ENCODE data around the gene DBI.
"Not testable (repeated sequence)": the region's sequence is repeated elsewhere in the genome, so short reads cannot be mapped to it uniquely, and the experiment has no call there.

The DBI gene

DNA sequence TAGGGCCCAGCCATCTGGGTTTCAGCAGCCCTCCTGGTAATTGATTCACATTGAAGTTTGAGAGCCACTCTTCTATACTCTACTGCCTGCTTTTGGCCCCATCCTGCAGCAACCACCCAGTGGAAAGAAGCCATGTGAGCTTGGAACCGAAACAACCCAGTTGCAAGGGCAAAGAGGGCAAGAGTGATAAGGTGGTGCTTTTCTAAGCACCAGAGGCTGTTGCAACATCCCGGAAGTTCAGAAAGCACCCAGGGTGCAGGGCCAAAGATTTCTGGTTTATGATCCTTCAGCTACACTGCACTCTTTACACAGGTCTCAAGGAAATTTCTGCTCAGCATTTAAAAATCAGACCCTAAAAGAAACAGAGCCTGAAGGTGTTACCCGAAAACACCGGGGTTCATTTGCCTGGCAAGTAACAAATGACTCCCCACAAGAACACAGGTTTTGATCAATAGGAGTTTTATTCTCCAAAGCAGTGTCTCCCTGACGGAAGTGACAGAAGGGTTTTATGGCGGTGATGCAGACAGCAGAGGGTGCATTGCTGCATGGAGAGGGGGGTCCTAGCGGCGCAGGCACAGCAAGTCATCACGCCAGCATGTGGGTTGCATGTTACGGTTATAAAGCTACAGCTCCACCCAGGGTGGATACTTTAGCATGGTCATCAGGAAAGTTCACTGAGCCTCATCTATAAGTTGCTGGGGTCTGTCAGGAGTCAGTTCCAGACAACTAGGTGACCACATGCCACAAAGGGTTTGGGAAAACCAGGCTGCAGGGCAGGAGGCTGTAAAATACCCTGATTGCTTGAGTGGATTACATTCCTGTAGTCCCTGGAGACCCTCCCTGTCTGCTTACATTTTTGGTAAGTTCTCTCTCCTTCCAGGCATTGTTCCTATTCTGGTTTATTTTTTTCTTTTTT is 36.1 kb downstream of the DBI start:
- DNase-seq: peak; percentile 56 to 60

DNA sequence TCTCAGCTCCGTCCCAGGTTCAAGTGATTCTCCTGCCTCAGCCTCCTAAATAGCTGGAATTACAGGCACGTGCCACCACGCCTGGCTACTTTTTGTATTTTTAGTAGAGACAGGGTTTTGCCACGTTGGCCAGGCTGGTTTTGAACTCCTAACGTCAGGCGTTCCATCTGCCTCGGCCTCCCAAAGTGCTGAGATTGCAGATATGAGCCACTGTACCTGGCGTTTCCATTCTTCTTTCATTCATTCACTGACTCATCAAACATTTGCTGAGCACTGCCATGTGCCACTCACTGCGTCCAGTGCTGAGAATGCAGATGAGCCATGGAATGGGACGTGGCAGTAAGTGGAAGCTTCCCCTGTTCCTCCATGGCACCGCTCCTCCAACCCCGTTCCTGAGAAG is 36.8 kb downstream of the DBI start:
- not testable (repeated sequence) for DNase-seq

DNA sequence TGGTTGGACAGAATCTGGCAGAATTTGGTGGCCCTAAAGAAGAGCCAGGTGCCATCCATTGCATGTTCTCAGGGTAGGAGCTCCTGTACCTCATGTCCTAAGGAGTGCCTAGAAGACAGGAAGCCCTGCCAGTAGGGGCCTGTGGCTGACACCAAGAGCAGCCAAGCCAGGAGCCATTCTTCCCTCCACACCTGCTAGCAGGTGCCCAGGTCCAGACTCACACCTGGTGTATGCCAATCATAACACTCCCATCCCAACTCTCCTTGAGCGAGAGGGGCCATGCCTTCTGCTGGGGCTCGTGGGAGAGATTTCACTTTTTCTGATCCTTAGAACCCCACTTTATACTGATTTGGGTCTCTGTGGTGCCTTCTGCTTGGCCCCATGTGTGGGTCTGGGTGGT is 38.4 kb downstream of the DBI start:
- DNase-seq: no peak

DNA sequence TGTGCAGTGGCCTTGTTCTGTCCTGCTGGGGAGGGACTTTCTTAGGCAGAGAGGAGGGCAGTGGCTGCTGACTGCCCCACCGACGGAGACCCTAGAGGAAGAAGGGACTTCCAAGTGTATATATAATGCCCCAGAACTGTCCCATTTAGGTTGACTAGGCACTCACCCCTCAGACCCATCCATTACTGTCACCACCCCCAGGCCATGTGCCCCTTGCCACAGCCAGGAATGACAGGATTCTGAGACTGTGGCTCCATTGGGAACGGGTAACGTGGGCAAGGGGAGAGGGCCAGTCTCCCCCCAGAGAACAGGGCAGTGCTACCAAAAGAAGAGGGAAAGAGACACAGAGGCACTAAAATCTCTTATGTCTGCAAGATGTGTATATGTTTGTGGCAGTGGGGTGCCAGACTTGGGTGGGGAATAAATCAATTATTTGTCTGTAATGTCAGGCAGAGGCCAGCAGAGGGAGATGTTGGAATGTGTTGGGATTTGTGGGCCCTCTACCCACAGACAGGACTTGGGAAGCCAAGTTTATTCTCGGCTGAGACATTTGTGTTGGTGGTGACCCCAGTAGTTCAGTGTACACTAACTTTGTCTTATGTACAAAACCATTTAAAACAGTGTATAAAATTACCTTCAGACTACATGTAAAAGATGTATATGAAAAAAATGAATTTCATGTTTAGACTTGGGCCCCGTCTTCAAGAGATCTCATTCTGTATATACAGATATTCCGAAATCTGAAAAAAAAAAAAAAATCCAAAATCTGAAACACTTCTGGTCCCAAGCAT is 40.8 kb downstream of the DBI start:
- peak; percentile 33 to 34 for DNase-seq

DNA sequence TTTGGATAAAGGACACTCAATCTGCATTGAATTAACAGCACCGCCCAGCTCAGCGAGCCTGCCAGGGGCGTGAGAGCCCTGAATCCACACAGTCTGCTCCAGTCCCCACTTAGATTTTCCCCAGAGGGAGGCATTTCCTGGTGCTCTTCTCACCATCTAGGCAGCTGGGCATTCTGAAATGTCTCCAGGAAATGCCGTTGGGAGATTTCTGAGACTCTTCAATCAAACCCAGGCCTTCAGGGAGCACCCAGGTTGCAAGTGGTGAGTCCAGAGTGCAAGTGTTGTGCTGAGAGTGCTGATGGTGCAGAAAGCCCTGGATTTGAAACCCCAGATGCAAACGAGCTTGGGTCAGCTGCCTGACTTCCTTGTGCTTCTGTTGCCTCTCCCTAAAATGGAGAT is 41.4 kb downstream of the DBI start:
- DNase-seq: no peak

DNA sequence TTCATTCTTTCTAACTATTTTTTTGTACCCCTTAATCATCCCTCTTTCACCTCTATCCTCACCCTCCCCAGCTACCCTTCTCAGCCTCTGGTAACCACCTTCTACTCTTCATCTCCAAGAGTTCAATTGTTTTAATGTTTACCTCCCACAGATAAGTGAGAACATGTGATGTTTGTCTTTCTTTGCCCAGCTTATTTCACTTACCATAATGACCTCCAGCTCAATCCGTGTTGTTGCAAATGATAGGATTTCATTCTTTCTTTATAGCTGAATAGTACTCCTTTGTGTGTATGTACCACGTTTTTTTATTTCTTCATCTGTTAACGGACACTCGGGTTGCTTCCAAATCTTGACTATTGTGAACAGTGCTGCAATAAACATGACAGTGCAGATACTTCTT is 42.7 kb downstream of the DBI start:
- DNase-seq: no peak

DNA sequence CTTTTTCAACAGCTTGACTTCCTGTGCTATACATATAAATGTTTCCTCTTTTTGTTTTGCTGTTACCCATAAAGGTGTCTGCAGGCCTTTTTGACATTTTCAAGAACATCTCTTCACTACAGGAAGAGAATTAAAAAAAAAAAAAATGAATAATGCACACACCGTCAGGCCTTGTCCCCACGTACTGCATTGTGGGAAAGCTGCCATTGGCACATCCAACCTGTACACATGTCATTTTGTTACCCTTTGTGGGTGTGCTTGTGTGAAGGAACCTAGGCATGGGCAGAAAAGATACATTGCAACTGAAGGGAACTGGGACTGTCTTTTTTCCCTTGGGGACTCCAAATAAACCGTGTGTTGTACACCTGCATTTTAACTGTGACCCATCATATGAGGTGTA is 48.1 kb downstream of the DBI start:
- no peak for DNase-seq

DNA sequence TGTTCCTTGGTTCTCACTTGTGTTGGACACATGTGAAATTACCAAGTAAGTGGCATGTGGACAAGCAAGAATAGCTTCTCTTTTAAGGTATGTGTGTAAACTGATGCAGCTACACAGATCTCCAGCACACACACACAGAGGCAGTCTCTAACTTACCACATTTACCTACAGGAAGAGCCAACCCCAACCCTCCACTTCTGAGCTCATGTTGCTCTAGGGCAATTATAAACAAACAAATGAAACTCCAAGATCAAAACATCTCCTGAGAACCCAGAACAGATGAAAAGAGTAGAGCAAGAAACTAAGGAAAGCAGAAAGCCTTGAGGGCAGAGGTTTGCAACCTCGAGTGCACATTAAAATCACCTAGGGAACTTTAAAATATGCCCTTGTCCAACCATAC is 48.9 kb downstream of the DBI start:
- no peak for DNase-seq

DNA sequence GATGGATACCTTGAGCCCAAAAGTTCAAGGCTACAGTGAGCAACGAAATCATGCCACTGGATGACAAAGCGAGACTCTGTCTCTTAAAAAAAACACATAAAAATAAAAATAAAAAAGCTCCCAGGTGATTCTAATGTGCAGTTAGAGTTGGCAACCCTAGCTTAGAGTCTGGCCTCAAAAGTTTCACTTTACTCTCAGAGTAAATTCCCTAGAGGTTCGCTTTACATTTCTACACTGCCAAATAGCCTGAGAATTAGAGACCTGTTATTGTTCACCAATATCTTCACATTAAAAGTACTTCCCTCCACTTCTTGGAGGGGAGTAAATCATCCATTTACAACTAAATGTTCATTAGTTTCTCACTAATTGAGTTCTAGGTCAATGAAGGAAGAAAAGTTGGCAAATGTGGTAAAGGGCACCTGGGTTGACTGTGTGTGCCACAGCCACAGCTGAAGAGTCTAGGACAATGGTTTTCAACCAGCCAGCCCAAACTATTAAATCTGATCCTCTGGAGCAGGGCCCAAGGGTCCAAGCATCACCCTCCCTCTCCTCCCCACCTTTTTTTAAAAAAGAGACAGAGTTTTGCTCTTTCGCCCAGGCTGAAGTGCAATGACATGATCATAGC is 49.6 kb downstream of the DBI start:
- no peak for DNase-seq

DNA sequence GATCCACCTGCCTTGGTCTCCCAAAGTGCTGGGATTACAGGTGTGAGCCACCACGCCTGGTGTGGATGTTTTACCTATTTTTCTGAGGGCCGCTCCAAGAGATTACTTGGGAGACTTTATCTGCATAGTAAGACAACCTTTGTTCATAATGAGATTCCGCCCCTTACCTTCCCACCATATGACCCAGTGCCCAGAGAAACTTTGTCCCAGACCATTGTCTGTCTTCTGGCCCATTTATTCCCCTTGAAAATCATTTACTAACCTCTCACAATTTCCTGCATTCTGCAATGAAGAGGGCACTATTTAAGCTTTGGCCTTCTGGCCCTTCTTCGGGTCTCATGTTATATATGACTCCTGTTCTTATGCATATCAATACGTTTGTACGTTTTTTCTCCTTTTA is 51.1 kb downstream of the DBI start:
- no peak for DNase-seq

DNA sequence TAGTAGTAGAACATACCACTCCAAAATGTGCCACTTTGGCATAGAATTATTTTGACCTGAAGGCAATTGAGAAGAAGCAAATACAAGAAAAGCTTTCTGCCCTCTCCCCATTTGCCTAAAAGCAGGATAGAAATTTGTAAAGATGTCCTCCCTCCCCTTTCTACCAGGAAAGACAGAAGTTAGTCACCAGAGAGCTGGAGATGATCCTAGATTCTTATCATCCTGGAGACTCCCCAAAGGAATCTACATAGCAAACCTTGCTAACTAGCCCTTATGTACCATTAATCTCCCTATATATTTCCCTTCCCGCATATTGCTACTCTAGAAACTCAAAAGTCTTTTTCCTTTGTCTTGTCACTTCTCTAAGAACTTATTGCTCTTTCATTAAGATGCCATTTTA is 52.3 kb downstream of the DBI start:
- DNase-seq: no peak

DNA sequence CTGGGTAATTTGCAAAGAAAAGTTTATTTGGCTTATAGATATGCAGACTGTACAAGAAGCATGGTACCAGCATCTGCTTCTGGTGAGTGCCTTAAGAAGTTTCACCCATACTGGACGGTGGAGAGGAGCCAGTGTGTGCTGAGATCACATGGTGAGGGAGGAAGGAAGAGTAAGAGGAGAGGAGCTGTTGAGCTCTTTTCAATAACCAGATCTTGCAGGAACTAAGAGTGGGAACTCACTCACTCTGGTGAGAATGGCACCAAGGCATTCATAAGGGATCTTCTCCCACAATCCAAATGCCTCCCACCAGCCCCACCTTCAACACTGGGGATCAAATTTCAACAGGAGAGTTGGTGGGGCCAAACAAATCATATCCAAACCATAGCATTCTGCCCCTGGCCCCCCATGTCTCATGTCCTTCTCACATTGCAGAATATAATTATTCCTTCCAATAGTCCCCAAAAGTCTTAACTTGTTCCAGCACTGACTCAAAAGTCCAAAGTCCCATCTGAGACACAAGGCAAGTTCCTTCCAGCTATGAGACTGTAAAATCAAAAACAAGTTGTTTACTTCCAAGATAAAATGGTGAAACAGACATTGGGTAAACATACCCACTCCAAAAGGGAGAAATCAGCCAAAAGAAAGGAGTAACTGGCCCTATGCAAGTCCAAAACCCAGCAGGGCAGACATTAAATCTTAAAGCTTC is 53.2 kb downstream of the DBI start:
- DNase-seq: no peak

DNA sequence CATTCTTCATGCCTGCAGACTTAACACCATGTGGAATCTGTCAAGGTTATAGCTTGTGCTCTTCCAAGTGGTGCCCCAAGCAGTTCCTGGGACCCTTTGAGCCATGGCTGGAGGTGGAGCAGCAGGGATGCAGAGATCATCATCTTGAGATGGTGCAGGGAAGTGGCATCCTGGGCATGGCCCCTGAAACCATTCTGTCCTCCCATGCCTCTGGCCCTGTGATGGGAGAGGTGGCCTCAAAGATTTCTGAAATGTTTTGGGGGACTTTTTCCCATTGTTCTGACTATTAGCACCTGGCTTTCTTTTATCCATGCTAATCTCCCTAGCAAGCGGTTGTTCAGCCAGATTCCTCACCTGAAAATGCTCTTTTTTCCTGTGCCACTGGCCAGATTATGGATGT is 54.5 kb downstream of the DBI start:
- DNase-seq: no peak

DNA sequence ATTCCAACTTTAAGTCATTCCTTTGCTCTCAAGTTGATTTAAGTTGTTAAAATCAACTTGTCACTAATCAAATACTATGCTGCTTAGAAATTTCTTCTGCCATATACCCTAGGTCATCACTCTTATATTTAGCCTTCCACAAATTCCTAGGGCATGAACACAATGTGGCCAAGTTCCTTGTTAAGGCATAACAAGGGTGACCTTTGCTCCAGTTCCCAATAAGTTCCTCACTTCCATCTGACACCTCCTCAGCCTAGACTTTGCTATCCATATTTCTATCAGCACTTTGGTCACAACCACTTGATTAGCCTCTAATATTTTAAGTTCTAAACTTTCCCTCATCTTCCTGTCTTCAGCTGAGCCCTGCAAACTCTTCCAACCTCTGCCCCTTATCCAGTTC is 55.0 kb downstream of the DBI start:
- DNase-seq: no peak

All from AML-193 (cell line).